Esophagus squamous epithelium (tissue), 4 donors: ENCODE results near the gene GAN.

Experiments
- POLR2A ChIP-seq, 4 donors: fragments of 450-650 bp; IDR thresholded peaks; one replicate each; pipeline ENCODE4 v1.6.1; 2017; ENCODE audit warnings: antibody characterized with exemption in 4 of 4, mild to moderate bottlenecking in 4 of 4, moderate library complexity in 3 of 4
- TF ChIP-seq, protein P1 (sequence below), 6 experiments: fragments of 450-650 bp in 4 of 6; fragments of 200-600 bp in 2 of 6; sonication (generic) in 2 of 6; IDR thresholded peaks; one replicate each; pipeline ENCODE4 v1.5.1; 2016 to 2019; ENCODE audit warnings: antibody characterized with exemption in 6 of 6, mild to moderate bottlenecking in 4 of 6, moderate library complexity in 4 of 6

DNA sequence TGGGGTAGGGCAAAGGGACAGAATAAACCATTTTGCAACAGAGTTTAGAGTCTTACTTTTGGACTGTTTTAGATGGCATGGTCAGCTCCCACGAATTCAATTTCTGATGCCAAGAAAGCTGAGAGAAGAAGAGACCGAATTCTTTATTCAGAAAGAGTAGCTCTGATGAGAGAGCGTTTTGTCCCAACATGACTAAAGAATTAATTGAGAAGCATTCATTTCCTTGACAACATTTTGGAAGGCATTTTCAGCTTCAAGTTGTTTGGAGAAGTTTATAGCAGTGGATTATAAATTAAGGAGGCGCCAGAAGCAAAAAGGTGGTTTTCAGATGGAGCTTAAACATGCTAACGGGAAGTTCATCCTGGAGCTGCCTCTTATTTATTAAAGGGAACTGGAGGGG is 12.2 kb downstream of the GAN start:
- TF ChIP-seq POLR2A (IDR thresholded peaks at IDR 0.05), result no peak
- TF ChIP-seq, protein P1, sequence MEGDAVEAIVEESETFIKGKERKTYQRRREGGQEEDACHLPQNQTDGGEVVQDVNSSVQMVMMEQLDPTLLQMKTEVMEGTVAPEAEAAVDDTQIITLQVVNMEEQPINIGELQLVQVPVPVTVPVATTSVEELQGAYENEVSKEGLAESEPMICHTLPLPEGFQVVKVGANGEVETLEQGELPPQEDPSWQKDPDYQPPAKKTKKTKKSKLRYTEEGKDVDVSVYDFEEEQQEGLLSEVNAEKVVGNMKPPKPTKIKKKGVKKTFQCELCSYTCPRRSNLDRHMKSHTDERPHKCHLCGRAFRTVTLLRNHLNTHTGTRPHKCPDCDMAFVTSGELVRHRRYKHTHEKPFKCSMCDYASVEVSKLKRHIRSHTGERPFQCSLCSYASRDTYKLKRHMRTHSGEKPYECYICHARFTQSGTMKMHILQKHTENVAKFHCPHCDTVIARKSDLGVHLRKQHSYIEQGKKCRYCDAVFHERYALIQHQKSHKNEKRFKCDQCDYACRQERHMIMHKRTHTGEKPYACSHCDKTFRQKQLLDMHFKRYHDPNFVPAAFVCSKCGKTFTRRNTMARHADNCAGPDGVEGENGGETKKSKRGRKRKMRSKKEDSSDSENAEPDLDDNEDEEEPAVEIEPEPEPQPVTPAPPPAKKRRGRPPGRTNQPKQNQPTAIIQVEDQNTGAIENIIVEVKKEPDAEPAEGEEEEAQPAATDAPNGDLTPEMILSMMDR (IDR thresholded peaks at IDR 0.05), result no peak
